GM12878 (cell line): ENCODE measurements around the gene MSH3.

Source experiments
- ASH2L ChIP-seq: fragments of 300-600, 200-600 bp; sonication (generic); IDR thresholded peaks from 2 replicates; pipeline ENCODE4 v1.6.1; 2017; ENCODE audit warnings: low read depth, mild to moderate bottlenecking, borderline replicate concordance
- ATF7 ChIP-seq: fragments of 450-650 bp; IDR thresholded peaks from 2 replicates; pipeline ENCODE4 v1.6.1; 2016; ENCODE audit warnings: low read depth, mild to moderate bottlenecking
- CBX3 ChIP-seq: fragments of 200-600 bp; sonication (generic); IDR thresholded peaks from 2 replicates; pipeline ENCODE4 v1.6.1; 2016; ENCODE audit warnings: low read depth, borderline replicate concordance
- DPF2 ChIP-seq: fragments of 450-650 bp; IDR thresholded peaks from 2 replicates; pipeline ENCODE4 v1.6.1; 2017; ENCODE audit warnings: mild to moderate bottlenecking
- HDGF ChIP-seq: fragments of 450-650 bp; IDR thresholded peaks from 2 replicates; pipeline ENCODE4 v1.6.1; 2016; ENCODE audit warnings: antibody characterized with exemption
- JUND ChIP-seq: IDR thresholded peaks from 2 replicates; pipeline ENCODE4 v1.6.1; 2012; ENCODE audit warnings: low read depth, mild to moderate bottlenecking, low read length, improper control_type of control experiment, moderate library complexity
- MAX ChIP-seq: IDR thresholded peaks from 2 replicates; pipeline ENCODE4 v1.6.1; 2012; ENCODE audit warnings: low read depth, low read length, improper control_type of control experiment
- YBX1 ChIP-seq: fragments of 450-650 bp; IDR thresholded peaks from 2 replicates; pipeline ENCODE4 v1.6.1; 2016; ENCODE audit warnings: antibody characterized with exemption
- TF ChIP-seq, protein P1 (sequence below): fragments of 450-650 bp; formaldehyde crosslinking; IDR thresholded peaks from 2 replicates; pipeline ENCODE4 v1.4.0; 2020; ENCODE audit warnings: mild to moderate bottlenecking, moderate library complexity

DNA sequence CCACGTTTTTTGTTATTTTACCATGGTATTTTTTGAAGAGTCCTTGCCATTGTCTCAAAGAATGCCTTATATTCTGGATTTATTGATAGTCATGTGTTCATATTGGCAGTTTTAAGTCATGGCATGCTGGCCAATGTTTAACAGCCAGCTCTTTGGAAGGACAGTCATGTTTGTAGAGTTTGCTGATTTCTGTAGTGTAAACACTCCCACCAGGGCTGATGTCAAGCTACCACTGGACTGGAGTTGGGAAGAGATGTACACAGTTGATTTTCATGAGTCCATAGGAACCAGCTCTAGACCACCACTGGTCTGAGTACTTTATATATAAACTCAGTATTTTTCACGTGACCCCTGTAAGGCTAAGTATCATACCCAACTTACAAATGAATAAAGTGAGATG is 125.6 kb downstream of the MSH3 start:
- no peak for TF ChIP-seq YBX1
- no peak for TF ChIP-seq HDGF
- no peak for TF ChIP-seq DPF2
- no peak for TF ChIP-seq ATF7
- TF ChIP-seq, protein P1, sequence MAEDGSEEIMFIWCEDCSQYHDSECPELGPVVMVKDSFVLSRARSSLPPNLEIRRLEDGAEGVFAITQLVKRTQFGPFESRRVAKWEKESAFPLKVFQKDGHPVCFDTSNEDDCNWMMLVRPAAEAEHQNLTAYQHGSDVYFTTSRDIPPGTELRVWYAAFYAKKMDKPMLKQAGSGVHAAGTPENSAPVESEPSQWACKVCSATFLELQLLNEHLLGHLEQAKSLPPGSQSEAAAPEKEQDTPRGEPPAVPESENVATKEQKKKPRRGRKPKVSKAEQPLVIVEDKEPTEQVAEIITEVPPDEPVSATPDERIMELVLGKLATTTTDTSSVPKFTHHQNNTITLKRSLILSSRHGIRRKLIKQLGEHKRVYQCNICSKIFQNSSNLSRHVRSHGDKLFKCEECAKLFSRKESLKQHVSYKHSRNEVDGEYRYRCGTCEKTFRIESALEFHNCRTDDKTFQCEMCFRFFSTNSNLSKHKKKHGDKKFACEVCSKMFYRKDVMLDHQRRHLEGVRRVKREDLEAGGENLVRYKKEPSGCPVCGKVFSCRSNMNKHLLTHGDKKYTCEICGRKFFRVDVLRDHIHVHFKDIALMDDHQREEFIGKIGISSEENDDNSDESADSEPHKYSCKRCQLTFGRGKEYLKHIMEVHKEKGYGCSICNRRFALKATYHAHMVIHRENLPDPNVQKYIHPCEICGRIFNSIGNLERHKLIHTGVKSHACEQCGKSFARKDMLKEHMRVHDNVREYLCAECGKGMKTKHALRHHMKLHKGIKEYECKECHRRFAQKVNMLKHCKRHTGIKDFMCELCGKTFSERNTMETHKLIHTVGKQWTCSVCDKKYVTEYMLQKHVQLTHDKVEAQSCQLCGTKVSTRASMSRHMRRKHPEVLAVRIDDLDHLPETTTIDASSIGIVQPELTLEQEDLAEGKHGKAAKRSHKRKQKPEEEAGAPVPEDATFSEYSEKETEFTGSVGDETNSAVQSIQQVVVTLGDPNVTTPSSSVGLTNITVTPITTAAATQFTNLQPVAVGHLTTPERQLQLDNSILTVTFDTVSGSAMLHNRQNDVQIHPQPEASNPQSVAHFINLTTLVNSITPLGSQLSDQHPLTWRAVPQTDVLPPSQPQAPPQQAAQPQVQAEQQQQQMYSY (CRISPR knock-in tag) = no peak
- no peak for TF ChIP-seq ASH2L
- no peak for TF ChIP-seq JUND
- no peak for TF ChIP-seq MAX
- no peak for TF ChIP-seq CBX3
